ENCODE results near the gene CDH8.
"Not testable (repeated sequence)": the region's sequence is repeated elsewhere in the genome, so short reads cannot be mapped to it uniquely, and the experiment has no call there.

CDH8 gene

DNA sequence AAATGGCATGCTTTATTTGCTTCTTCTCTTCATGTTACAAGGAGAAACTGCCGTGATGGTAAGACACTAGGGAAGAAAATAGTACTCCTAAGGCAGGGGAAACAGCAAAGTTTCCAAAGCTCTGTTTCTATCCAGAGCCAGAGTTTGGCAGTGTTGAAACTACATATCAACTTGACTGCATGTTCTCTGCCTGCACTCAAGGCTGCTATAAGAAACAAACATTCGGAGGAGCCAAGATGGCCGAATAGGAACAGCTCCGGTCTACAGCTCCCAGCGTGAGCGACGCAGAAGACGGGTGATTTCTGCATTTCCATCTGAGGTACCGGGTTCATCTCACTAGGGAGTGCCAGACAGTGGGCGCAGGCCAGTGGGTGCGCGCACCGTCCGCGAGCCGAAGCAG lies 254.4 kb downstream of the CDH8 start:
- not testable (repeated sequence) for H3K27me3 Mint-ChIP-seq (ENCODE audit: low read depth); H3K27ac Mint-ChIP-seq; H3K4me1 Mint-ChIP-seq (ENCODE audit: low read depth); H3K36me3 Mint-ChIP-seq (ENCODE audit: low read depth); H3K4me3 Mint-ChIP-seq
- peaks cover 18% of the 10 kb centered on the region for H3K9me3 Mint-ChIP-seq

DNA sequence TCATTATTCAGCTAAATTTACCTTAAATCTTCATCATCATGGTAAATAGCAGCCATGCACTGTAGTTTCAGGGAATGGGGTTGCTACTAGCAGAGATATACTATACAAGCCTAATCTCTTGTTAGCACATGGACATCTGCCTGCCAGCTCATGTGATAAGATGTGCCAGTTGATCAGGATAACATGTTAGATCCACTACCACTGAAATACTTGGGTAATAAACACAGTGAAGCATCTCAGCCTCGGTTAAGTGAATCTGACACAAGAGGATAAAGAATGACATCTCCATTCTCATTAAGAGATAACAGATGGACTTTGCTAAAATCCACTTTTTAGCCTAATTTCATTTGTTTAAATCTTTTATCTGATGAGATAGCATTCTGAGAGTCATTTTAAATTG lies 256.1 kb downstream of the CDH8 start:
- Mint-ChIP-seq H3K9me3 (peaks cover 24% of the 10 kb centered on the region), H3K4me1 (ENCODE audit: low read depth) (no peaks in the 10 kb centered on the region), H3K27me3 (ENCODE audit: low read depth) (no peaks in the 10 kb centered on the region), H3K36me3 (ENCODE audit: low read depth) (no peaks in the 10 kb centered on the region), H3K27ac (no peak overlapping the region), H3K4me3 (no peak overlapping the region)

DNA sequence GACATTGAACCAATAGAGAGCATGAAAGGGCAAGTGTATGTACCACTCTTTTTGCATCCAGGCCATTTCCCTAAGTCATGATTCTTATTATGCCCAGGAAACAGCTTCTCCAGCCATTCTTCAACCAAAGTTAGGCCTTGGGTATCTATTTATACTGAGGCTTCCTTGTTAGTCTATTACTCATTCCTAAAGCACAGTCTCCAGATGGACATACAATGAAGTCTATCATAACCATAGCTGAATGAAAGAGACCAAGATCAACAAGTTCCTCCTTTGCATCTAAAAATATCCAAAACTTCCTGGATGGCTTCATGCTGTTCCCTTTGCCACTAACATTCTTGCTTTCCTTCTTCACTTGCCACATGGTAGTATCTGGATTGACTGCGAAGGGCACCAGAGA lies 265.9 kb downstream of the CDH8 start:
- Mint-ChIP-seq H3K9me3 (peaks cover 20% of the 10 kb centered on the region), H3K4me3 (no peak overlapping the region), H3K27ac (no peak overlapping the region), H3K4me1 (ENCODE audit: low read depth) (no peaks in the 10 kb centered on the region), H3K36me3 (ENCODE audit: low read depth) (no peaks in the 10 kb centered on the region), H3K27me3 (ENCODE audit: low read depth) (no peaks in the 10 kb centered on the region)

DNA sequence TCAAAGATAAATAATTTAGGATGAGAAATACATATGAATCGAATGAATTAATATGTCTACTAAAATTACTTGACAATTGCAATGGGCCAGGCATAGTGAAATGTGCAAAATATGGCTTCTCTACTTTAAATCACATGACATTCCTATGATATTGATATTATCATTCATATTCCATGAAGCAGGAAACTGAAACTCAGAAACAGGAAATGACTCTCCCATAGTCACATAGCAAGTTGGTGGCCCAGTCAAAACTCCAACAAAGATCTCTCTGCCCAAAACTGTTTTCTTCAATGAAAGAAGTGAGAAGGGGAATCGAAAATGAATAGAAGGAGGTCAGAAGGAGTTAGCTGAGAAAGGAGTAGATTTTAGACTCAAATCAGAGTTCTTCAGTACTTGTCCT lies 272.2 kb downstream of the CDH8 start:
- H3K36me3 Mint-ChIP-seq (ENCODE audit: low read depth) = no peaks in the 10 kb centered on the region
- H3K4me3 Mint-ChIP-seq = no peak overlapping the region
- H3K4me1 Mint-ChIP-seq (ENCODE audit: low read depth) = no peaks in the 10 kb centered on the region
- H3K27me3 Mint-ChIP-seq (ENCODE audit: low read depth) = no peaks in the 10 kb centered on the region
- peaks cover 36% of the 10 kb centered on the region for H3K9me3 Mint-ChIP-seq
- no peak overlapping the region for H3K27ac Mint-ChIP-seq

DNA sequence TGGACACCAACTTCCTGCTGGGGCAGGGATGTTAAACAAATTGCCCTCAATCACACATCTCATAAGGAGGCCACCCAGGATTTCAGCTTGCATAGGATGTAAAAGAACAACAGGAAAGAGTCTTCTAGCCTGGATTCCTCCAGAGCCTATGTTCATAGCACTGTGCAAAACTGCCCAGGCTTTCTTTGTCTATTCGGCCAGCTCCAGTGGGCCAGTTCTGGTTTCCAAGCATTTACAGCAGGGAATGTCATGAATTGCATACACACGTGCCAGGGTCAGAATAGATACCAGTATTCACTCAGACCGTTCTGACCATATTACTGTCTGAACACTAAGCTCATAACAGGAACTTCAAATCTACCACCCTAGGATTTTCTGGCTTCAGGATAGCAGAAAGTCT lies 273.2 kb downstream of the CDH8 start:
- Mint-ChIP-seq H3K27ac (no peak overlapping the region), H3K4me1 (ENCODE audit: low read depth) (no peaks in the 10 kb centered on the region), H3K9me3 (peaks cover 34% of the 10 kb centered on the region)

DNA sequence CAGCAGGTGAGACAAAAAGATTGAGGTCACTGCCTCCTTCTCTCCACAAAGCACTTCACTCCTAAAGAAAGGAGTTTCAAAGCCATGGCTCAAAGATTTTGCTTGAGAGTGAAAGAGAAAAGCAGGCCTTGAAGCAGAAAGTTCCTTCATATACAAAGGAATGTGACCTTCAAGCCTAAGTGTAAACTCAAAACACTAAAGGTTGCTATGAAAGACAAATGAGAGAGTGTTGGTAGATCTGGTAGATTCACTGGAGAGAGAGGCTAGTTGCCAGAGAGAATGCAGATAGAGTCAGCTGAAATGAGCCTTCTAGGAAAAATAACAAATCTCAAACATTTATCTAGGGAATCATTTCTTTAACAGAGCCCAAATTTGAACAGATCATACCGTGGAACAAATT lies 305.2 kb downstream of the CDH8 start:
- no peaks in the 10 kb centered on the region for H3K36me3 Mint-ChIP-seq (ENCODE audit: low read depth)
- no peaks in the 10 kb centered on the region for H3K27me3 Mint-ChIP-seq (ENCODE audit: low read depth)
- H3K4me3 Mint-ChIP-seq = no peak overlapping the region
- peaks cover 37% of the 10 kb centered on the region for H3K9me3 Mint-ChIP-seq
- no peaks in the 10 kb centered on the region for H3K4me1 Mint-ChIP-seq (ENCODE audit: low read depth)
- no peak overlapping the region for H3K27ac Mint-ChIP-seq

More for the DNA sequence above, 273.2 kb downstream of the CDH8 start:
- Mint-ChIP-seq H3K27me3 (ENCODE audit: low read depth) (no peaks in the 10 kb centered on the region), H3K36me3 (ENCODE audit: low read depth) (no peaks in the 10 kb centered on the region), H3K4me3 (no peak overlapping the region)

DNA sequence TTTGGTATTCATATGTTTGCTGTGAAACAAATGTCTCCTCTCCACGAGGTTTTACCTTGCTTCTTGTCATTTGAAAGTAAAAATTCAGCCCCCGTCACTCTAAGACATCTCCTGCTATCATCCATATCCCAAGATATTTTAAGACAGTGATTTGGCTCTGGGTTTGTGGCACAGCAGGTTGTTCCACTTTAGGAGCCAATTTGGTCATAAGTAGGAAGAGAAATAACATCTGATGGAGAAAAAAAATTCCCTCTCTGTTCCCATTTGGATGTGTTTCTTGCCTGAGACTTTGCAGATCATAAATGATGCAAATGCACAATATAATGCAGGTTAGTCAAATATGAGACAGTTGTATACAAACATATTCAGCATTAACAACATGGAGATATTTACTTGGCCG lies 309.5 kb downstream of the CDH8 start:
- Mint-ChIP-seq H3K36me3 (ENCODE audit: low read depth) (no peaks in the 10 kb centered on the region), H3K27me3 (ENCODE audit: low read depth) (no peaks in the 10 kb centered on the region), H3K27ac (no peak overlapping the region), H3K4me1 (ENCODE audit: low read depth) (no peaks in the 10 kb centered on the region), H3K4me3 (no peak overlapping the region), H3K9me3 (peaks cover 32% of the 10 kb centered on the region)

DNA sequence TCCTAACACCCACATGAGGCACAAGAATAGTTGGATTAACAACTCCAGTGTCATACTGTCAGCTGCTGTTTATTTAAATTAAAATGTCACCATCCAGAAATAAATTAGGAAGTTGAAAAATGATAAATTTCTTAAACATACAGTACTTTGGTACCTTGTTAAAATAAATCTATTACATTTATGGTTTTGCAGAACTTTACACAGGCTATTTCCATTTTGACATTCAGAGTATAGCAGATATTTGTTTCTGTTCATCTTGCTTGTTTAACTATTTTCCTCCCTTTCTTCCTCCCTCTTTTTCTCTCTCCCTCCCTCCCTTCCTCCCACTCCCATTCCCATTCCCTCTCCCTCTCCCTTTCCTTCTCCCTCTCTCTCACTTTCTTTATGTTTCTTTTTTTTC lies 310.1 kb downstream of the CDH8 start:
- Mint-ChIP-seq H3K4me1 (ENCODE audit: low read depth) (no peaks in the 10 kb centered on the region), H3K36me3 (ENCODE audit: low read depth) (no peaks in the 10 kb centered on the region), H3K27ac (no peak overlapping the region), H3K27me3 (ENCODE audit: low read depth) (no peaks in the 10 kb centered on the region), H3K9me3 (peaks cover 29% of the 10 kb centered on the region), H3K4me3 (no peak overlapping the region)

DNA sequence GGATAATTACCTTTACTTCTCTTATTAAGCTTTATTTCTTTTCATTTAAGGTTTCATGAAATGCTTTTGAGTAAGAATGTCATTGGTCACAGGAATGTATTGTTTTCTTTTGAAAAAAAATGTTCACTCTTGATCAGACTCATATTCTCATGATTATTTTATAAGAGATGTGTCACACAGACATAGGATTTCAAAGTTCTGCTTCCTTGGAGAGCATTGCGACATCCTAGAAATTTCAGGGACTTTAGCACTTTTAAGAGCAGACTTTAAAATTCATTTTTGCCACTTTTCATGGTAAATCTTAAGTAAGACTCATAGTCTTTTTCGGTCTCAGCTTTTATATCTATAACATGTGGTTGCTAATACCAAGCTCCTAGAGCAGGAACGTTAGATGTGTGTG lies 314.7 kb downstream of the CDH8 start:
- peaks cover 32% of the 10 kb centered on the region for H3K9me3 Mint-ChIP-seq
- no peak overlapping the region for H3K4me3 Mint-ChIP-seq
- H3K36me3 Mint-ChIP-seq (ENCODE audit: low read depth) = no peaks in the 10 kb centered on the region
- H3K27me3 Mint-ChIP-seq (ENCODE audit: low read depth) = no peaks in the 10 kb centered on the region
- no peak overlapping the region for H3K27ac Mint-ChIP-seq
- no peaks in the 10 kb centered on the region for H3K4me1 Mint-ChIP-seq (ENCODE audit: low read depth)

DNA sequence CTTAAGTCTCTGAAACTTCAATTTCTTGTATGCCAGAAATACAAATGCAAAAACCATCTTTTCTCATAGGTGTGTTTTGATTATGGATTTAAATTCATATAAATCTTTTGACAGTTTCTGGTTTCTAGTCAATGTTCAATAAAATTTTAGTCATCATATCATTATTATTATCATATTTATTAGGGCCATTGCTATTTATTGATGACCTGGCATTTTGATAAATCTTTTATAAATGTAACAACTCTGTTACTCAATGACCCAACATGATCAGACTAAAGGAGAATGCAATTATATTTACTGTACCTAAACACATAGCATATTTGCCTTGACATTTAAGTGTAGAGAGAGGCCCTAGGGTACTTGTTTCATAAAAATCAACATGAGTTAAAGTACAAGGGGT lies 320.8 kb downstream of the CDH8 start:
- H3K27me3 Mint-ChIP-seq (ENCODE audit: low read depth) = no peaks in the 10 kb centered on the region
- no peak overlapping the region for H3K4me3 Mint-ChIP-seq
- H3K4me1 Mint-ChIP-seq (ENCODE audit: low read depth) = no peaks in the 10 kb centered on the region
- H3K9me3 Mint-ChIP-seq = peaks cover 25% of the 10 kb centered on the region
- H3K36me3 Mint-ChIP-seq (ENCODE audit: low read depth) = no peaks in the 10 kb centered on the region
- no peak overlapping the region for H3K27ac Mint-ChIP-seq

DNA sequence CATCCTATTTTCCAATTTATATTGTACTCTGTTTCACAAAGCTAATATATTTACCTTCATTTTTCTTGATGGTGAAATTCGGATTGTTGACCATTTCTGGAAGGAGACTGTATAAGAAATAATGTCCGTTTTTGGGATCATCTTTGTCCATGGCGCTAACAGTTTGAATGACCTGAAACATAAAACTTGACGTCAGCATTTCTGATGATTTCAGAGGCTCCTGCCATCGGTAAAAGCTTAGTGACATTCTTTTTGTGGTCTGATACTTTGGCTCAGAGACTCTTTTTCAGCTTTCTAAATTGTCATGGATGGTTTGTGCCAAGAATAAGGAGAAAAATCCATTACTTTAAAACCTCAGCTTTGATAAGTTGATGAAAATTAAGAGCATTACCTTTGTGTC lies 322.5 kb downstream of the CDH8 start:
- Mint-ChIP-seq H3K27me3 (ENCODE audit: low read depth) (no peaks in the 10 kb centered on the region), H3K4me3 (no peak overlapping the region), H3K4me1 (ENCODE audit: low read depth) (no peaks in the 10 kb centered on the region), H3K36me3 (ENCODE audit: low read depth) (no peaks in the 10 kb centered on the region), H3K9me3 (peaks cover 24% of the 10 kb centered on the region), H3K27ac (no peak overlapping the region)

DNA sequence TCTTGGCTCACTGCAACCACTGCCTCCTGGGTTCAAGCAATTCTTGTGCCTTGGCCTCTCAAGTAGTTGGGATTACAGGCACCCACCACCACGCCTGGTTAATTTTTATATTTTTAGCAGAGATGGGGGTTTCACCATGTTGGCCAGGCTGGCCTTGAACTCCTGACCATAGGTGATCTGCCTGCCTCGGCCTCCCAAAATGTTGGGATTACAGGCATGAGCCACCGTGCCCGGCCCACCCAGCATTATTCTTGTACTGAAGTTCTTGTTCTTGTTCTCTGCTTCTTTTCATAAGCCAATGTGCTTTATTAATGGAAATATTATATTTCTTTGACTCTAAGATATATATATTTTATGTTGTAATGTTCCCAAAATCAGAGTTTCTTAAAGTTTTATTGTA lies 336.6 kb downstream of the CDH8 start:
- not testable (repeated sequence) for H3K4me3 Mint-ChIP-seq

DNA sequence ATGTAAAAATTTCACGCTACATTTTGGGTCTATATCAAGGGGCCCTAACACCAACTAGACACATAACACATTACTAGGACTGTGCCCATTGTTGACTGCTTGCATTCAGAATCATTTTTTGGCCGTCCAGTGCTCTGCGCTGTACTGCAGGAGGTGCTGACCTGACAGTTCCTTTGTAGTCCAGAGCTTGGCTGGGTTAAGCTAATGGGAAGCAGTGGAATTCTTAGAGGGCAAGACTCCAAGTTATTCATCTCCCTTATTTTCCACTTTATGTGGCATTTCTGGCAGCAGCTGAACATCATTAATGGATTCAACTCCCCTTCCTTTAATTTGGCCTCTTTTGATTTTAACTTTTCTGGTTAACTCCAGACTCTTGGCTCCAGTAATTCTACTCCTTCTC lies 351.7 kb downstream of the CDH8 start:
- Mint-ChIP-seq H3K27me3 (ENCODE audit: low read depth) (no peaks in the 10 kb centered on the region), H3K36me3 (ENCODE audit: low read depth) (no peaks in the 10 kb centered on the region), H3K4me3 (no peak overlapping the region), H3K9me3 (peaks cover 40% of the 10 kb centered on the region), H3K27ac (no peak overlapping the region), H3K4me1 (ENCODE audit: low read depth) (no peaks in the 10 kb centered on the region)

More for the DNA sequence above, 336.6 kb downstream of the CDH8 start:
- not testable (repeated sequence) for H3K36me3 Mint-ChIP-seq (ENCODE audit: low read depth); H3K27me3 Mint-ChIP-seq (ENCODE audit: low read depth); H3K4me1 Mint-ChIP-seq (ENCODE audit: low read depth); H3K27ac Mint-ChIP-seq
- H3K9me3 Mint-ChIP-seq = peaks cover 31% of the 10 kb centered on the region

DNA sequence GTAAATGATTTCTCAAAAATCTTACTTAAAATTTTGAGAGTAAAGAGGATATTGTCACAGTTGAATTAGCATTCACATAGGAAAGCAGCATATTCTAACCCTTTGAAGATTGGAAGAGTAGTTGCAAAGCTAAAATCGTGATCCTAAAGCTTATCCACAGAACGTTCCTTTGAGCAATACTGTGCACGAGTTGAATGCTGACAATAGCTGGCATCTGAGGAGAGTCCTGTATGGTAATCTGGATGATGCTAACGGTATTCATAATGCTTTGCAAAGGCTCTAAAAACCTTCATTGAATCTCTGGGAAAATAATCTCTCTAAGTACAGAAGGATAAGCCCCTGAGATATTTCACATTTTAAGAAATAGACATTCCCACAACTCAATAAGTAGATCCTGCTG lies 354.6 kb downstream of the CDH8 start:
- Mint-ChIP-seq H3K4me3 (no peak overlapping the region), H3K9me3 (peaks cover 19% of the 10 kb centered on the region), H3K36me3 (ENCODE audit: low read depth) (no peaks in the 10 kb centered on the region), H3K4me1 (ENCODE audit: low read depth) (no peaks in the 10 kb centered on the region), H3K27me3 (ENCODE audit: low read depth) (no peaks in the 10 kb centered on the region), H3K27ac (no peak overlapping the region)

DNA sequence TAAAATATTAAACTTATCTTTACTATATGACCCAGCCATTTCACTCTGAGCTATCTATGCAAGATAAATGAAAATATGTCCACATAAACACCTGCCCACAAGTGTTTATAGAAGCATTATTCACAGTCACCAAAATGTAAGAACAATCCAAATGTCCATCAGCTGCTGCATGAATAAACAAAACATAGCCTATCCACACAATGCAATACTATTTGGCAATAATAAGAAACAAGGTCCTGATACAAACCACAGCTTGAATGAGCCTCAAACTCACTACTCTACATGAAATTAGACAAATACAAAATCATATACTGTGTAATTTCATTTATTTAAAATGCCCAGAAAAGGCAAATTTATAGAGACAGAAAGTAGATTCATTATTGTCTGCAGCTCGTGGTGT lies 355.1 kb downstream of the CDH8 start:
- H3K27me3 Mint-ChIP-seq (ENCODE audit: low read depth) = no peaks in the 10 kb centered on the region
- no peak overlapping the region for H3K27ac Mint-ChIP-seq
- H3K9me3 Mint-ChIP-seq = peaks cover 16% of the 10 kb centered on the region
- H3K4me1 Mint-ChIP-seq (ENCODE audit: low read depth) = no peaks in the 10 kb centered on the region
- H3K36me3 Mint-ChIP-seq (ENCODE audit: low read depth) = no peaks in the 10 kb centered on the region
- H3K4me3 Mint-ChIP-seq = no peak overlapping the region

DNA sequence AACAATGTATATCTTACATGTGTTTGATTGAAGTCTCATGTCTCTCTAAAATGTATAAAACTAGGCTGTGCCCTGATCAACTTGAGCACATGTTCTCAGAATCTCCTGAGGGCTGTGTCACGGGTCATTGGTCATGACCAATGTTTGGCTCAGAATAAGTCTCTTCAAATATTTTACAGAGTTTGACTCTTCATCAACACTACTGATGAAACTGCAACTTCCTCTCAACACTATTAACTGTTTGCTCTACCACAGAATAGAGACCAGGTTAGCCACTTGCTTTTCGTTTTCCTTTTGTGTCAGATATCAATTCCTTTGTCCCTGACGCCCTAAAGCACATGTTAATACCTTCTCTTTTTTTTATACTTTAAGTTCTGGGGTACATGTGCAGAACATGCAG lies 358.1 kb downstream of the CDH8 start:
- Mint-ChIP-seq H3K27ac (no peak overlapping the region), H3K27me3 (ENCODE audit: low read depth) (no peaks in the 10 kb centered on the region), H3K4me3 (no peak overlapping the region), H3K36me3 (ENCODE audit: low read depth) (no peaks in the 10 kb centered on the region), H3K9me3 (peaks cover 18% of the 10 kb centered on the region), H3K4me1 (ENCODE audit: low read depth) (no peaks in the 10 kb centered on the region)
